ENCODE results near the gene EPHX1. TPM values are rescaled to one million over a fixed set of nuclear protein-coding genes. Genes with fewer than 3 reads are reported as not detected.

Gene EPHX1
- total and polyA plus RNA-seq, 2 of the 8 experiments (the other 6 are each of a cell fraction or from before 2014, with no cell fraction given), result 45.3 to 79.1 TPM

- Histone ChIP-seq H3K9ac (replicated peaks in 1 of 4; ENCODE audit: extremely low read depth in 1 of 4, low read depth in 3 of 4, low read length in 3 of 4) (no peak overlapping the region), H2BK12ac (ENCODE audit: low read depth, low read length) (no peak overlapping the region), H3K4ac (replicated peaks; ENCODE audit: insufficient read length, low read depth, low read length) (no peak overlapping the region), H2AFZ (ENCODE audit: low read length) (no peak overlapping the region), H3K79me1 (ENCODE audit: low read depth, low read length) (no peaks in the 10 kb centered on the region), H3K9me3 (ENCODE audit: insufficient read depth in 2 of 2, low read depth in 1 of 2, low read length in 1 of 2) (no peaks in the 10 kb centered on the region), H3K23ac (ENCODE audit: insufficient read length) (no peak overlapping the region), H4K5ac (ENCODE audit: insufficient read length, low read depth, low read length) (no peak overlapping the region), H3K23me2 (ENCODE audit: low read depth, low read length) (peaks cover 9% of the 10 kb centered on the region; the same call in 1 of the 2 replicates), H3K14ac (ENCODE audit: insufficient read length) (no peak overlapping the region), H2BK20ac (ENCODE audit: low read length) (no peak overlapping the region), H2AK5ac (ENCODE audit: low read depth, low read length) (no peak overlapping the region), H3K36me3 (ENCODE audit: control insufficient read depth in 2 of 4, insufficient read depth in 4 of 4, low read length in 3 of 4) (no peaks in the 10 kb centered on the region), H2BK5ac (ENCODE audit: low read depth, low read length) (no peak overlapping the region), H3K56ac (replicated peaks; ENCODE audit: insufficient read length, low read depth, low read length) (no peak overlapping the region), H4K8ac (ENCODE audit: extremely low read depth, insufficient read depth, low read length) (no peak overlapping the region), H2BK120ac (replicated peaks; ENCODE audit: low read depth, low read length) (no peak overlapping the region), H3K79me2 (ENCODE audit: control insufficient read depth in 1 of 2, insufficient read depth in 2 of 2, low read length in 2 of 2) (no peaks in the 10 kb centered on the region), H3K27ac (ENCODE audit: low read depth, low read length) (no peak overlapping the region), H2BK15ac (ENCODE audit: low read length) (no peak overlapping the region), H3K27me3 (replicated peaks in 1 of 4; ENCODE audit: control insufficient read depth in 3 of 4, extremely low read depth in 1 of 4, insufficient read depth in 3 of 4, low read length in 3 of 4) (peaks cover 0 to 26% (median 13%) of the 10 kb centered on the region in 4 experiments; a peak in 5 of 7 replicates), H3K4me3 (ENCODE audit: extremely low read depth in 1 of 4, insufficient read depth in 2 of 4, low read depth in 3 of 4, low read length in 4 of 4) (no peak overlapping the region), H3K4me2 (ENCODE audit: insufficient read depth in 1 of 2, low read depth in 2 of 2, low read length in 2 of 2) (no peak overlapping the region), H4K20me1 (replicated peaks in 1 of 2; ENCODE audit: control insufficient read depth in 1 of 2, insufficient read depth in 2 of 2, low read length in 2 of 2) (no peaks in the 10 kb centered on the region), H3K4me1 (replicated peaks in 1 of 4; ENCODE audit: control insufficient read depth in 3 of 4, insufficient read depth in 4 of 4, low read length in 3 of 4) (peaks cover 10 to 32% (median 24%) of the 10 kb centered on the region in 4 experiments), H3K18ac (ENCODE audit: extremely low read depth, low read length) (no peak overlapping the region), H4K91ac (replicated peaks; ENCODE audit: insufficient read length, low read length) (no peak overlapping the region)
- ChIA-PET CTCF (ENCODE audit: partially characterized antibody) (interaction anchor here (0.8 to 21.3 kb wide), 6 partner anchors 9 to 41 kb away, joined by 3 to 406 read pairs (median 4); no protein-coding TSS in a partner anchor), POLR2A (ENCODE audit: partially characterized antibody) (interaction anchor here (1.6 to 2.8 kb wide), 2 partner anchors 13 to 18 kb away, joined by 5 to 7 read pairs; no protein-coding TSS in a partner anchor)
- 95% methylated on average over 19 of the region's 19 CpGs; no CpG with 5 or more reads in 1 of the 2 experiments for WGBS, 2 experiments (ENCODE audit: extremely low coverage in 1 of 2, insufficient coverage in 1 of 2, insufficient read length in 1 of 2, insufficient replicate concordance in 2 of 2, low coverage in 1 of 2, low lambda C conversion rate in 2 of 2, missing lambda C conversion rate in 1 of 2)
- DNase-seq (ENCODE audit: low read depth in 1 of 2, low spot score in 2 of 2) (no peak), FAIRE-seq (no peak)
- TF ChIP-seq USF2 (IDR thresholded peaks at IDR 0.05; ENCODE audit: low read length), result no peak
- no peak for TF ChIP-seq SAP30 (IDR thresholded peaks at IDR 0.05; ENCODE audit: insufficient read depth, insufficient replicate concordance, low read length)
- no peak for TF ChIP-seq SP1 (IDR thresholded peaks at IDR 0.05; ENCODE audit: low read depth, low read length)
- no peak for TF ChIP-seq MAFK (IDR thresholded peaks at IDR 0.05; ENCODE audit: low read depth, low read length)
- no peak for TF ChIP-seq FOSL1 (IDR thresholded peaks at IDR 0.05; ENCODE audit: insufficient read depth, low read depth, low read length)
Observed at GRCh38 chr1:225886159-225887029, 76.5 kb downstream of the EPHX1 start.
